Glomerular endothelial cell (primary cell): ENCODE data around the gene MALL. TPM values are rescaled to one million over a fixed set of nuclear protein-coding genes. Genes with fewer than 3 reads are reported as not detected.
"Not testable (repeated sequence)": the region's sequence is repeated elsewhere in the genome, so short reads cannot be mapped to it uniquely, and the experiment has no call there.

Experiments
- DNase-seq: peaks from one replicate; pipeline ENCODE4 v3.0.0-alpha.2; 2011; ENCODE audit warnings: low read depth, low spot score; ENCODE audit errors: extremely low read depth
- total RNA-seq: library from RNA; depleted of rRNA; stranded (reverse); fragments of >200 nt; gene quantifications from 2 replicates; pipeline ENCODE4 v1.2.3, GENCODE V29; 2015

MALL gene
- total RNA-seq, 1 donor from 2014 or later: 94.9 TPM

- not testable (repeated sequence) for DNase-seq
Measured at GRCh38 chr2:110054521-110055407, 60.9 kb downstream of the MALL start.

DNA sequence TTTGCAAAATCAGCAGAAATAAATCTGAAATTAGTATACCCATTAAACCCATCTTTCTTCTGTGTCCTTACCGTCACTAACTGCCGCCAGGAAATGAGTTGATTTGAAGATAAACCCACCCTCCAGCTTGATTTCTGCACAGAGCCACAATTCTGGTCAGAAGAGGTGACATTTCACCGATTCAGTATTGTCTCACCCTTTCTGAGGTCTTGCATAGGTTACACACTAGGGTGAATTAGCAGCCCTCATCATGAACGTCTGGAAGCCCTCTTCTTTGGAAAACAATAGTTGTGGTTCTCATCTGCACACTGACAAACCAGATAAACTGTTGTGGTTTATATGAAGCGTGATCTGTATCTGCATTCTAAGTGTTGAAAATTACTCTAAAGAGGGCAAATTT lies 61.9 kb downstream of the MALL start:
- not testable (repeated sequence) for DNase-seq

GRCh38 chr2:110052166-110052565 lies 63.5 kb downstream of the MALL start:
- not testable (repeated sequence) for DNase-seq

GRCh38 chr2:110050222-110050621 lies 65.4 kb downstream of the MALL start:
- DNase-seq: not testable (repeated sequence)

DNA sequence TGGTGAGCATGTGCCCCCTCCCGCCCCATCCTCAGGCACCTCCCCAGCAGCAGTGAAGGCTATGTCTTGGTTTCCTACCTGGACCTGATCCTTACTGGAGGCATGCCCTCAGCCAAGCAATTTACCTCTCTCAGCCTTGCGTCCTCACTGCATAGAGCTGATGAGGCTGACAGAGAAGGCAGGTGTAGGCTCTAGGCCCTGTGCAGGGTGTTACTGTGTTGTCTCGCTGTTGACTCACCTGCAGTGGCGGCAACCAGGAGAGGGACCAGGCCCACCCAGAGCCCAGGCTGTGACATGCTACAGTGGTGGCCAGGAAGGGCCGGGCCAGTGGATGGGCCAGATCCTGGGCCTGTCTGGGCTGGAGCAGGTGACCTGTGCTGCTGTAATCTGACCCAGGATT lies 65.9 kb downstream of the MALL start:
- not testable (repeated sequence) for DNase-seq

GRCh38 chr2:110048255-110049197 lies 67.1 kb downstream of the MALL start:
- not testable (repeated sequence) for DNase-seq

- DNase-seq: not testable (repeated sequence)
Measured at GRCh38 chr2:110047225-110047624, 68.4 kb downstream of the MALL start.

DNA sequence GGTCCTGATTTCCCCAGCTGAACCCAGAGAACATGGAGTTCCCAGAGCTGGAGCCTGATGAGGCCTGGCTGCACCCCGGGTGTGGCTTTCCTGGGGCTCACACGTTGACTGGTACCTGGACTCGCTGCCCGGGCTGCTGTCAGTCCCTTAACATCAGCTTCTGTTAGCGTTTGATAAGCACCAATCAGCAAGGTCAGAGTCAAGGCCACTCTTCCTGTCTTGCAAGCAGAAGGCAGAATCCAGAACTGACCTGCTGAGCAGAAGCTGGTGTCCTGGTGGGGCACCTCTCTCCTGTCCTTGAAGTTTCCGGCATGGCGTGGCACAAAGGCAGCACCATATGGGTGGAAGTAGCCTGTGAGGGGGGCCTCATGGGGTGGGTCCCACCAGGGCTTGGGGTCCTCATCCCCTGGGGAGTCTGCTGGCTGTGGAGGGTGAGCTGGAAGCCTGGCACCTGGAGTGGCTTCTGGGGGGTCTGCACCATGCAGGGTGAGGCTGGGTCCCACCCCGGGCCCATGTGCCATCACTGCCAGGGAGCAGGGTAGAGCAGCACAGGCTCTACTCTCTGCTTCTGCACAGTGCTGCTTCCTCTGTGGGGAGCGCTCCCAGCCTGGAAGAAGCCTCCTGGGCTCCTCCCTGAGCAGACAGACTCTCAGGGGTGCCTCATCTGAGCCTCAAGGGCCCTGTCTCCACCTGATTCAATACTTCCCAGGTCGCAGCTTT lies 73.5 kb downstream of the MALL start:
- DNase-seq: not testable (repeated sequence)

DNA sequence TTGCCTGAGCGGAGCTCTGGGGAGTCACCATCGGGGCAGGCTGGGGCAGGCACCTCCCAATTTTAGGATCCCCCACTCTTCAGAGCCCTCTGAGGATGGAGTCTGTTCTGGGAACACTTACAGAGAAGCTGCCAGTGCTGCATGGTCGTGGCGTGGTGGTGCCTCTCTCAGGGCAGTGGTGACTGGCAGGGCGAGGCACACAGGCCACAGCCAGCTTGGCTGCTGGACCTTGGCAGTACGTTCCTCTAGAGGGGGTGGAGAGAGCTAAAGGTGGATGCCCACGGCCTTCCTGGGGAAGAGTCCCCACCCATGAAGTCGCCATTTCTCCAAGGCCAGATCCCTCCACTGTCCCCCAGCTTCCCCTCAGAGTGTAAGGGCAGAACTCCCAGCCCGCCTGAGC lies 78.3 kb downstream of the MALL start:
- DNase-seq: not testable (repeated sequence)

GRCh38 chr2:110035384-110035783 lies 80.2 kb downstream of the MALL start:
- not testable (repeated sequence) for DNase-seq

GRCh38 chr2:110034935-110035334 lies 80.7 kb downstream of the MALL start:
- not testable (repeated sequence) for DNase-seq

Other genes with a start within 250 kb of the MALL start
- 35.2 and 39.3 TPM in 2 replicates for gene LIMS3, start 217.1 kb downstream of the MALL start, total RNA-seq
- gene NPHP1, start 89.2 kb upstream of the MALL start, total RNA-seq: 2.7 and 5.2 TPM in 2 replicates
- 39.0 and 66.7 TPM in 2 replicates for gene MTLN, start 96.7 kb upstream of the MALL start, total RNA-seq